Epithelial cell of proximal tubule (primary cell): ENCODE results near the gene DKK2. TPM values are rescaled to one million over a fixed set of nuclear protein-coding genes. Genes with fewer than 3 reads are reported as not detected.

ENCODE experiments used
- DNase-seq: peaks from one replicate; pipeline ENCODE4 v3.0.0-alpha.2; 2011; ENCODE audit warnings: low read depth
- H3K4me3 ChIP-seq: 2 replicates; pipeline ENCODE4 v1.5.1; 2011; ENCODE audit warnings: low read depth, mild to moderate bottlenecking, low read length
- total RNA-seq: library from RNA; depleted of rRNA; stranded (reverse); fragments of >200 nt; gene quantifications from 2 replicates; pipeline ENCODE4 v1.2.3, GENCODE V29; 2015
- TF ChIP-seq, protein P1 (sequence below): conservative IDR thresholded peaks from 2 replicates; pipeline ENCODE4 v1.5.1; 2012; ENCODE audit warnings: low read depth, mild to moderate bottlenecking, low read length

Gene DKK2
- total RNA-seq, 1 donor from 2014 or later, result 0.40 TPM

DNA sequence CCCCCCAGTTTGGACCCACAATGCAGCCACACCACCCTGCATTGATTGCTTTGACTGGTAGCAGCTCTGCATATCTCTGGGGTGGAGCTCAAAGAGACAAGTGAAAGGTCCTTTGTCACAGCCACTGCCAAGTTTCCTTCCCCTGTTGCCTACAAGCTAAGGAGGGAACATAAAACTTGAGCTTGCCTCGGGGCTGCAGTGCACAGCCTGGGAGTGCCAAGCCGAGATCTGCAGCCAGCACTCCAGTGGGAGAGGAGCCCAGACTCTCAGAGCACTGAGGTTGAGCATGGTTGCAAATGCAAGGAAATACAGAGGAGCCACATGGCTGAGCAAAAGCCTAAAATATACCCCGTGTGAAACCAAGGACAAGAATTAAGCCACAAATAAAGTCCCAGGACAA, 142.2 kb downstream of the DKK2 start:
- H3K4me3 ChIP-seq, result no peak overlapping the region
- TF ChIP-seq, protein P1, sequence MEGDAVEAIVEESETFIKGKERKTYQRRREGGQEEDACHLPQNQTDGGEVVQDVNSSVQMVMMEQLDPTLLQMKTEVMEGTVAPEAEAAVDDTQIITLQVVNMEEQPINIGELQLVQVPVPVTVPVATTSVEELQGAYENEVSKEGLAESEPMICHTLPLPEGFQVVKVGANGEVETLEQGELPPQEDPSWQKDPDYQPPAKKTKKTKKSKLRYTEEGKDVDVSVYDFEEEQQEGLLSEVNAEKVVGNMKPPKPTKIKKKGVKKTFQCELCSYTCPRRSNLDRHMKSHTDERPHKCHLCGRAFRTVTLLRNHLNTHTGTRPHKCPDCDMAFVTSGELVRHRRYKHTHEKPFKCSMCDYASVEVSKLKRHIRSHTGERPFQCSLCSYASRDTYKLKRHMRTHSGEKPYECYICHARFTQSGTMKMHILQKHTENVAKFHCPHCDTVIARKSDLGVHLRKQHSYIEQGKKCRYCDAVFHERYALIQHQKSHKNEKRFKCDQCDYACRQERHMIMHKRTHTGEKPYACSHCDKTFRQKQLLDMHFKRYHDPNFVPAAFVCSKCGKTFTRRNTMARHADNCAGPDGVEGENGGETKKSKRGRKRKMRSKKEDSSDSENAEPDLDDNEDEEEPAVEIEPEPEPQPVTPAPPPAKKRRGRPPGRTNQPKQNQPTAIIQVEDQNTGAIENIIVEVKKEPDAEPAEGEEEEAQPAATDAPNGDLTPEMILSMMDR, result no peak
- DNase-seq, result no peak

DNA sequence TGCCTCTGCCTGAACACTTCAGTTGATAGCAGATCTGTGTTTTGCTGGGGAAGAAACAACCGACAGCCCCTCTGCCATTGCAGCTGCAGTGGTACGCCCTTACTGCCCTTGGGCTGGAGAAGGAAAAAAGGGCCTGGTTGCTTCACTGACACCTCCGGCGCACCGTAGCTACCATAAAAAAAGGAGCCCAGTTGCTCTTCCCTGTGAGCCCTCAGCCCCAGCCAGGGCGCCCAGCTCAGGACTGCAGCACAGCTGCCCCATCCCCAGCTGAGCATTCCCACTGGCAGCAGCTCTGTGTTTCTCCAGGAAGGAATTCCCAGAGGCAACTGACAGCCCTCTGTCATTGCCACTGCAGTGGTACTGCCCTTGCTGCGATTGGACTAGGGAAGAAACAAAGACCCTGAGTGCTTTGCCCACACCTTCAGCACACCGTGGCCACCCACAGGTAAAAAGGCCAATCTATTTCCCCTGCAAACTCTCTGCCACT, 142.7 kb downstream of the DKK2 start:
- H3K4me3 ChIP-seq, result no peak overlapping the region
- TF ChIP-seq, protein P1, result no peak
- DNase-seq, result no peak

DNA sequence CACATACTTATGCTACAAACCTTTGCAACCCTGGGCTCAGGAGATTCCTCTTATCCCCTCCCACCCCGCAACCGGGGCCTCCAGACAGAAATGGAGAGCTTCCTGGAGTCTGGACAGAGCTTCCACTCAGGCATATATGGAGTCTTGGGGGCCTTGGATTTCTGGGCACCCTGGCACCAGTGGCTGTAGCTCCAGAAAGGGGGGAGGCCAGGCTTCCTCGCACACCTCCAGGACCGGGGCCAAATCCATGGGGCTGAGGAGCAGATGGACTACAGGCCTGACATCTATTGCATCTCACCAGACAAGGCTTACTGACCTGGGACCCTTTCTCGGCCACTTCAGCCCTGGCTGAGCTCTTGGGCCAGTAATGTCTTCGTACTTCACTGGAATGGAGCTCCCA, 143.3 kb downstream of the DKK2 start:
- TF ChIP-seq, protein P1, result no peak
- H3K4me3 ChIP-seq, result no peak overlapping the region
- DNase-seq, result no peak

- H3K4me3 ChIP-seq, result no peak overlapping the region
- TF ChIP-seq, protein P1, result no peak
- DNase-seq, result no peak
Measured at GRCh38 chr4:106875340-106875739, 160.8 kb downstream of the DKK2 start.
